Endothelial cell of umbilical vein (primary cell): ENCODE results near the gene AUH.

Experiments used
- CTCF ChIP-seq, 2 donors: IDR thresholded peaks; 1 replicate in 1 of 2; 2 replicates in 1 of 2; pipeline ENCODE4 v1.5.1; 2011; ENCODE audit warnings: low read length in 2 of 2, mild to moderate bottlenecking in 2 of 2, moderate library complexity in 2 of 2, control low read depth in 1 of 2, inconsistent platforms in 1 of 2, low read depth in 1 of 2; ENCODE audit not compliant: insufficient read depth in 1 of 2; ENCODE audit errors: extremely low read depth in 1 of 2
- POLR2A ChIP-seq: IDR thresholded peaks from 2 replicates; pipeline ENCODE4 v1.6.1; 2012; ENCODE audit warnings: low read depth, mild to moderate bottlenecking, control low read depth, low read length
- POLR2AphosphoS5 ChIP-seq: IDR thresholded peaks from 2 replicates; pipeline ENCODE4 v1.6.1; 2012; ENCODE audit warnings: low read depth, mild to moderate bottlenecking, control low read depth, low read length, moderate library complexity; ENCODE audit not compliant: insufficient read depth

GRCh38 chr9:91256235-91256634 lies 105.5 kb downstream of the AUH start:
- TF ChIP-seq CTCF (IDR thresholded peaks at IDR 0.05; ENCODE audit: extremely low read depth in 1 of 2, insufficient read depth in 1 of 2, low read depth in 1 of 2, low read length in 2 of 2): no peak
- TF ChIP-seq POLR2A: no peak
- no peak for TF ChIP-seq POLR2AphosphoS5
